OCI-LY7 (cell line): ENCODE results near the gene DNAH8. TPM values are rescaled to one million over a fixed set of nuclear protein-coding genes. Genes with fewer than 3 reads are reported as not detected.

Experiments used
- BruUV-seq: library from RNA; stranded (reverse); fragments of 400-500 nt; replicated peaks from 2 replicates; lab custom pipeline; 2021; lab: Mats Ljungman, UMichigan
- CTCF ChIA-PET: fragments of 300-600 bp; sonication (Branson Sonifier 250); formaldehyde crosslinking; loops from one replicate; lab custom pipeline; 2022; ENCODE audit warnings: antibody characterized with exemption; ENCODE audit not compliant: unreplicated experiment; lab: Charles Lee
- POLR2A ChIA-PET: fragments of 300-600 bp; sonication (Branson Sonifier 250); formaldehyde crosslinking; loops from one replicate; lab custom pipeline; 2022; ENCODE audit warnings: antibody characterized with exemption; lab: Charles Lee
- DNase-seq: peaks from one replicate; pipeline ENCODE4 v3.0.0-alpha.2; 2015; ENCODE audit warnings: low spot score
- H2AFZ ChIP-seq: fragments of 200-600 bp; sonication (generic), shearing (Covaris generic); 2 replicates; pipeline ENCODE4 v1.6.1; 2014; ENCODE audit warnings: mild to moderate bottlenecking, antibody characterized with exemption, low read length, moderate library complexity
- H3K27ac ChIP-seq: fragments of 200-600 bp; sonication (generic); 2 replicates; pipeline ENCODE4 v1.5.1; 2014; ENCODE audit warnings: mixed run types, low read depth, mild to moderate bottlenecking, moderate library complexity, low read length, inconsistent platforms; ENCODE audit not compliant: poor library complexity, severe bottlenecking
- H3K36me3 ChIP-seq: fragments of 200-600 bp; sonication (generic); 2 replicates; pipeline ENCODE4 v1.6.1; 2014; ENCODE audit warnings: mild to moderate bottlenecking, antibody characterized with exemption, low read length, moderate library complexity, mixed read lengths; ENCODE audit not compliant: insufficient read depth
- H3K4me1 ChIP-seq: fragments of 200-600 bp; sonication (generic); 2 replicates; pipeline ENCODE4 v1.5.1; 2014; ENCODE audit warnings: mild to moderate bottlenecking, low read length; ENCODE audit not compliant: insufficient read depth, poor library complexity, severe bottlenecking
- H3K4me2 ChIP-seq: fragments of 200-600 bp; sonication (generic); 2 replicates; pipeline ENCODE4 v1.6.1; 2014; ENCODE audit warnings: mild to moderate bottlenecking, low read length
- H3K4me3 ChIP-seq: fragments of 200-600 bp; sonication (generic); 2 replicates; pipeline ENCODE4 v1.5.1; 2014; ENCODE audit warnings: mild to moderate bottlenecking, low read depth, low read length; ENCODE audit not compliant: poor library complexity, severe bottlenecking
- H3K79me2 ChIP-seq: fragments of 200-600 bp; sonication (generic); 2 replicates; pipeline ENCODE4 v1.6.1; 2016; ENCODE audit warnings: low read depth, mild to moderate bottlenecking, low read length, moderate library complexity, mixed read lengths; ENCODE audit not compliant: insufficient read depth
- H3K9me2 ChIP-seq: fragments of 200-600 bp; sonication (generic); 2 replicates; pipeline ENCODE4 v1.6.1; 2016; ENCODE audit warnings: mild to moderate bottlenecking, low read length, mixed read lengths; ENCODE audit not compliant: insufficient read depth
- H3K9me3 ChIP-seq: fragments of 200-600 bp; sonication (generic); 2 replicates; pipeline ENCODE4 v1.6.1; 2014; ENCODE audit warnings: mild to moderate bottlenecking, mixed run types, low read length, mixed read lengths
- H4K20me1 ChIP-seq: fragments of 200-600 bp; sonication (generic); 2 replicates; pipeline ENCODE4 v1.6.1; 2014; ENCODE audit warnings: mild to moderate bottlenecking, antibody characterized with exemption, low read length, moderate library complexity, mixed read lengths; ENCODE audit not compliant: insufficient read depth
- EZH2phosphoT487 ChIP-seq: fragments of 200-600 bp; sonication (generic); IDR thresholded peaks from 2 replicates; pipeline ENCODE4 v1.6.1; 2018; ENCODE audit warnings: low read depth, borderline replicate concordance, mild to moderate bottlenecking, mixed run types, antibody characterized with exemption, low read length, moderate library complexity, mixed read lengths
- intact Hi-C: fragments of 100-400 bp; cut with micrococcal nuclease; formaldehyde crosslinking; loops from one replicate; pipeline ENCODE4 v1.10.0; 2022; ENCODE audit not compliant: unreplicated experiment
- total RNA-seq, 2 experiments: library from RNA; depleted of rRNA in 1 of 2; stranded (reverse); fragments of >200 nt in 1 of 2; shearing (Covaris generic) in 1 of 2; gene quantifications; 2 replicates each; pipeline ENCODE4 v1.2.3, GENCODE V29; 2014 to 2022
- TF ChIP-seq, protein P1 (sequence below): fragments of 200-600 bp; sonication (generic); conservative IDR thresholded peaks from 2 replicates; pipeline ENCODE4 v1.5.1; 2014; ENCODE audit warnings: mild to moderate bottlenecking, antibody characterized with exemption, low read length, moderate library complexity, mixed read lengths

DNAH8 gene
- total RNA-seq, 2 experiments from 2014 or later: not detected

DNA sequence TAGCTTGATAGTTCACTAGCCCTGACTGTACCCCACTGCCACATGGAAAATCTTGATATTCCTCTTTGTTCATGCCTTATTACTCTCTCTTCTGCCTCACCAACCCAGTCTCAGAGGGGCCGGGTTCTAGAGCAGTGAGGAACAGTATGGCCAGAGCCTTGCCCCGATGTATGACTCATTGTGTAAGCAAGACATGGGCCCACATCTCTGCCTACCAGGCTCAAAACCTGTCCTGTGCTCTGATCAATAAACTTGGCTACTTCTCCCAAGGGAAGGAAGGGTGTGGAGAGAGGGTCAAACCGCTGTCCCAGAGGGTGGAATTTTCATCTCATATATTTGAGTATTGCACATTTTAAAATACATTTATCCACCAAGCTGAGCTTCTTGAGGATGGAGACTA lies 91.7 kb downstream of the DNAH8 start:
- CTCF ChIA-PET: no interaction called here

DNA sequence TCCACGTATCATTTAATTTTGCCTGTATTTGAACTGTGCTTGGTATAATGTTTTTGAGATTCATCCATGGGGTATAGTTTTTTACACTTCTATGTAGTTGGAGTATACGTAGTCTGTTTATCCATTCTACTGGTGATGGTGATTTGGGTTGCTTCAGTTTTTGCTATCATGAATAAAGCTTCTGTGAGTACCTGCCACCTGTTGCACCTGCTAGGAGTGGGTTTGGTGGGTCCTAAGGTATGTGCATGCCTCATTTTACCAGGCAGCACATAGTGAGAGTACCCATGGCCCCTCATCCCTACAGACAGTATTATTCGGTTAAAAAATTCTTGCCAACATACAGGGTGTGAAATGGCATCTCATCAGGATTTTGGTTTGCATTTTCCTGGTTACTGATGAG lies 92.9 kb downstream of the DNAH8 start:
- intact Hi-C loops: no loop called here
- BruUV-seq: no TSS peak
- Histone ChIP-seq H3K27ac (no peak overlapping the region), H2AFZ (no peak overlapping the region), H3K4me3 (no peak overlapping the region), H3K9me2 (no peaks in the 10 kb centered on the region), H3K4me1 (no peaks in the 10 kb centered on the region), H3K9me3 (no peaks in the 10 kb centered on the region), H3K36me3 (no peaks in the 10 kb centered on the region), H3K4me2 (no peak overlapping the region), H3K79me2 (no peaks in the 10 kb centered on the region), H4K20me1 (no peaks in the 10 kb centered on the region)
- ChIA-PET POLR2A (no interaction called here), CTCF (no interaction called here)
- no peak for TF ChIP-seq EZH2phosphoT487
- TF ChIP-seq, protein P1, sequence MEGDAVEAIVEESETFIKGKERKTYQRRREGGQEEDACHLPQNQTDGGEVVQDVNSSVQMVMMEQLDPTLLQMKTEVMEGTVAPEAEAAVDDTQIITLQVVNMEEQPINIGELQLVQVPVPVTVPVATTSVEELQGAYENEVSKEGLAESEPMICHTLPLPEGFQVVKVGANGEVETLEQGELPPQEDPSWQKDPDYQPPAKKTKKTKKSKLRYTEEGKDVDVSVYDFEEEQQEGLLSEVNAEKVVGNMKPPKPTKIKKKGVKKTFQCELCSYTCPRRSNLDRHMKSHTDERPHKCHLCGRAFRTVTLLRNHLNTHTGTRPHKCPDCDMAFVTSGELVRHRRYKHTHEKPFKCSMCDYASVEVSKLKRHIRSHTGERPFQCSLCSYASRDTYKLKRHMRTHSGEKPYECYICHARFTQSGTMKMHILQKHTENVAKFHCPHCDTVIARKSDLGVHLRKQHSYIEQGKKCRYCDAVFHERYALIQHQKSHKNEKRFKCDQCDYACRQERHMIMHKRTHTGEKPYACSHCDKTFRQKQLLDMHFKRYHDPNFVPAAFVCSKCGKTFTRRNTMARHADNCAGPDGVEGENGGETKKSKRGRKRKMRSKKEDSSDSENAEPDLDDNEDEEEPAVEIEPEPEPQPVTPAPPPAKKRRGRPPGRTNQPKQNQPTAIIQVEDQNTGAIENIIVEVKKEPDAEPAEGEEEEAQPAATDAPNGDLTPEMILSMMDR: no peak
- no peak for DNase-seq

More for the DNA sequence above, 91.7 kb downstream of the DNAH8 start:
- no peak for DNase-seq
- TF ChIP-seq, protein P1: no peak
- no peak for TF ChIP-seq EZH2phosphoT487
- no peak overlapping the region for H2AFZ ChIP-seq
- BruUV-seq: no TSS peak
- H3K36me3 ChIP-seq: no peaks in the 10 kb centered on the region
- no peaks in the 10 kb centered on the region for H3K9me2 ChIP-seq
- intact Hi-C loops: no loop called here
- no peak overlapping the region for H3K4me2 ChIP-seq
- H3K4me1 ChIP-seq: no peaks in the 10 kb centered on the region
- no peaks in the 10 kb centered on the region for H4K20me1 ChIP-seq
- no peaks in the 10 kb centered on the region for H3K9me3 ChIP-seq
- H3K27ac ChIP-seq: no peak overlapping the region
- POLR2A ChIA-PET: no interaction called here
- no peak overlapping the region for H3K4me3 ChIP-seq
- no peaks in the 10 kb centered on the region for H3K79me2 ChIP-seq

DNA sequence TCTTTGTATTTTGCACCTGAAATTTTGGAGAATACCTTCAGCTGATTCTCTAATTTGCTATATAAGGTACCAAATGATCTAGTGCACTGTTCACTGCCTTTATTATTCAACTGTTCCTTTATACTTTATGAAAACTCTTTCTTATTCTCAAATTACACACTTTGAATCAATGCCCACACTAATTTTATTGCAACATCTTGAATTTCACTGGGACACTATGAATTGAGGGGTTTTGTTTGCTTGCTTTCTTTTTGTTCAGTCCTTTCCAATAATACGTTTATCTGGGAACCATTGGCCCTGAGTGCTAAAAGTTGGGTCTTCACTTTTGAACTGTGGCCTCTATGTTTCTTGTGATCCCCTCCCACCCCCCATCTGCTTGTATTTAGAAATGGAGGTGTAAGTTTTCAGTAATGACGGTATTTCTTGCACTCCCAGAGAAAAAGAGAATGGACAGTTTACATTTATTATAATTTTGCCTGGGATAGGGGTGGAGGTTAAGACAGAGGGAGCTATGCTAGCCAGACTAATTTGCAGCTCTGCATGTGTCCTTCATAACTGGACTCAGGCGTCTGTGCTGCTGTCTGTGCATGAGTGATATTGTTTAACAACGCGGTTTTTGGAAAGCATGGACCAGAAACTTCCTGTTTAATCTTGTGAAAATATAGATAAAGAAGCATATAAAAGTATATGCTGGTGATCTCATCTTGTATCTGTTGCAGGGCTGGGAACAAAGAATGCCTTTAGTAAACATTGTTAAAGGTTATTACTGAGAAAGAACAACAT lies 98.1 kb downstream of the DNAH8 start:
- no peak overlapping the region for H3K4me2 ChIP-seq

More for the DNA sequence above, 98.1 kb downstream of the DNAH8 start:
- H3K9me2 ChIP-seq: no peaks in the 10 kb centered on the region
- H2AFZ ChIP-seq: no peak overlapping the region
- POLR2A ChIA-PET: interaction anchor here (0.6 kb wide), 1 partner anchor 33 kb away, joined by 3 read pairs; no protein-coding TSS in a partner anchor
- no peak overlapping the region for H3K27ac ChIP-seq
- H3K79me2 ChIP-seq: no peaks in the 10 kb centered on the region
- no peaks in the 10 kb centered on the region for H3K36me3 ChIP-seq
- intact Hi-C loops: no loop called here
- no peak for TF ChIP-seq EZH2phosphoT487
- TF ChIP-seq, protein P1: no peak
- H4K20me1 ChIP-seq: no peaks in the 10 kb centered on the region
- CTCF ChIA-PET: no interaction called here
- no peak for DNase-seq
- no peaks in the 10 kb centered on the region for H3K4me1 ChIP-seq
- BruUV-seq: no TSS peak
- H3K4me3 ChIP-seq: no peak overlapping the region
- H3K9me3 ChIP-seq: no peaks in the 10 kb centered on the region
